ENCODE measurements around the gene EPRS1.

DNA sequence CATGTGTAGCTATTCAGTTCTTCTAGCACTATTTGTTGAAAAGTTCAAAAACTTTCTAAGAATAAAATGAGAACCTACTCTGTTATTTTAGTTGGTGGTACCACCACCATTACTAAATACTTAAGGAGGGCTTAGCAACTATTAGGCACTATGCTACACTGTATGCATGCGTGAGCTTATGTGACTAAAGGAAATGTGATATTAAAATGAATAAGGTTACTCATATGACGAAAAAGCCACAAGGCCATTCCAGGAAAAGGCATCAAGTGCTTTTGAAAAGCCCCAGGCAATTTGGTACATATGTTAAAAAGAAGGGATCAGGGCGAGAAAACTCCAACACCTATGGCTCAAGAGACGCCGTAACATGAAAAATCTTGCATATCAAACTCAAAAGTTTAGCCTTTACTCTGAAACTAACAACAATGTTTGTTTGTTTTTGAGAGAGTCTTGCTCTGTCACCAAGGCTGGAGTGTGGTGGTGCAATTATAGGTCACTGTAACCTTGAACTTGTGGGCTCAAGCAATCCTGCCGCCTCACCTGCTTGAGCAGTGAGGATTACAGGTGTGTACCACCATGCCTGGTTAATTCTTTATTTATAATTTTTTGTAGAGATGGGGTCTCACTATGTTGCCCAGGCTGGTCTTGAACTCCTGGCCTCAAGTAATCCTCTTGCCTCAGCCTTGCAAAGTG is 42.5 kb downstream of the EPRS1 start:
- TF ChIP-seq, protein P1, sequence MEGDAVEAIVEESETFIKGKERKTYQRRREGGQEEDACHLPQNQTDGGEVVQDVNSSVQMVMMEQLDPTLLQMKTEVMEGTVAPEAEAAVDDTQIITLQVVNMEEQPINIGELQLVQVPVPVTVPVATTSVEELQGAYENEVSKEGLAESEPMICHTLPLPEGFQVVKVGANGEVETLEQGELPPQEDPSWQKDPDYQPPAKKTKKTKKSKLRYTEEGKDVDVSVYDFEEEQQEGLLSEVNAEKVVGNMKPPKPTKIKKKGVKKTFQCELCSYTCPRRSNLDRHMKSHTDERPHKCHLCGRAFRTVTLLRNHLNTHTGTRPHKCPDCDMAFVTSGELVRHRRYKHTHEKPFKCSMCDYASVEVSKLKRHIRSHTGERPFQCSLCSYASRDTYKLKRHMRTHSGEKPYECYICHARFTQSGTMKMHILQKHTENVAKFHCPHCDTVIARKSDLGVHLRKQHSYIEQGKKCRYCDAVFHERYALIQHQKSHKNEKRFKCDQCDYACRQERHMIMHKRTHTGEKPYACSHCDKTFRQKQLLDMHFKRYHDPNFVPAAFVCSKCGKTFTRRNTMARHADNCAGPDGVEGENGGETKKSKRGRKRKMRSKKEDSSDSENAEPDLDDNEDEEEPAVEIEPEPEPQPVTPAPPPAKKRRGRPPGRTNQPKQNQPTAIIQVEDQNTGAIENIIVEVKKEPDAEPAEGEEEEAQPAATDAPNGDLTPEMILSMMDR (IDR thresholded peaks at IDR 0.05), result no peak
- TF ChIP-seq ZFX (IDR thresholded peaks at IDR 0.05; ENCODE audit: borderline replicate concordance), result no peak
